ENCODE results near the gene SLC5A10.

- TF ChIP-seq, protein P1, sequence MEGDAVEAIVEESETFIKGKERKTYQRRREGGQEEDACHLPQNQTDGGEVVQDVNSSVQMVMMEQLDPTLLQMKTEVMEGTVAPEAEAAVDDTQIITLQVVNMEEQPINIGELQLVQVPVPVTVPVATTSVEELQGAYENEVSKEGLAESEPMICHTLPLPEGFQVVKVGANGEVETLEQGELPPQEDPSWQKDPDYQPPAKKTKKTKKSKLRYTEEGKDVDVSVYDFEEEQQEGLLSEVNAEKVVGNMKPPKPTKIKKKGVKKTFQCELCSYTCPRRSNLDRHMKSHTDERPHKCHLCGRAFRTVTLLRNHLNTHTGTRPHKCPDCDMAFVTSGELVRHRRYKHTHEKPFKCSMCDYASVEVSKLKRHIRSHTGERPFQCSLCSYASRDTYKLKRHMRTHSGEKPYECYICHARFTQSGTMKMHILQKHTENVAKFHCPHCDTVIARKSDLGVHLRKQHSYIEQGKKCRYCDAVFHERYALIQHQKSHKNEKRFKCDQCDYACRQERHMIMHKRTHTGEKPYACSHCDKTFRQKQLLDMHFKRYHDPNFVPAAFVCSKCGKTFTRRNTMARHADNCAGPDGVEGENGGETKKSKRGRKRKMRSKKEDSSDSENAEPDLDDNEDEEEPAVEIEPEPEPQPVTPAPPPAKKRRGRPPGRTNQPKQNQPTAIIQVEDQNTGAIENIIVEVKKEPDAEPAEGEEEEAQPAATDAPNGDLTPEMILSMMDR (conservative IDR thresholded peaks at IDR 0.05) = no peak
- no peak for TF ChIP-seq EZH2 (IDR thresholded peaks at IDR 0.05; ENCODE audit: low read depth)
Observed at GRCh38 chr17:18928628-18929125, 23.3 kb upstream of the SLC5A10 start.
